Right lobe of liver (tissue), 4 donors: ENCODE data around the gene TLE2.

Source experiments
- POLR2A ChIP-seq: fragments of 450-650 bp; IDR thresholded peaks from one replicate; pipeline ENCODE4 v1.6.1; 2017; ENCODE audit warnings: antibody characterized with exemption, mild to moderate bottlenecking
- TF ChIP-seq, protein P1 (sequence below), 4 donors: fragments of 200-600 bp in 3 of 4; fragments of 450-650 bp in 1 of 4; IDR thresholded peaks; one replicate each; pipeline versions ENCODE4 v1.5.1 to v1.8.0; 2016 to 2022; ENCODE audit warnings: antibody characterized with exemption in 4 of 4, mild to moderate bottlenecking in 2 of 4
- donor health status: DM: no; HTN: no; CAD: no.
- donor health status: DM: no; HTN: no; CAD: no.
- donor health status: DM: no; HTN: yes; CAD: no.

DNA sequence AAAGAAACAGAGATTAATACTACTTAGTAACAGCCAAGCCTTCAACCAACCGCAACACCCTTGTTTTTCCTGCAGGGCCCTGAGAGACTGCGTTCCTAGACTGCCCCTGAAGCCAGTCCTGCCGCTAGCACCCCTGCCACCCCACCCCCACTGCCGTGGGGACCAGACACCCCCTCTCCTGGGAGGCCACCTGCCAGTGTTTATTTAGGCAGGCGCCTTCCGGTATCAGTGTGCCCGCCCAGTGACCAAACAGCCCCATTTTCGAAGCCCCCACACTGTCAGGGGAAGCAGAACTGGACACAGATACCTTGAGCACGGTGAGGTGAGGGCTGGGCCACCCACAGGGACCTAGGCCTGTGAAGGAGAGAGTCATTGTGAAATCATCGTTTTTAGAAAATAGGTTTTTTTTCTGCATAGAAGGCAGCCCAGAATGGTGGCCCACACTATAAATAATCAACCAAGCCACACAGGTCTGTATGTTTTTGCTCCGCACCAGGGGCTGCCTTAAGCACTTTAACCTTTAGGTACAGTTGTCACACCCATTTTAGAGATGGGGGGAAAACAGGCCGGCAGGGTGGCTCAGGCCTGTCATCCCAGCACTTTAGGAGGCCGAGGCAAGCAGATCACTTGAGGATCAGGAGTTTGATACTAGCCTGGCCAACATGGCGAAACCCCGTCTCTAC is 36.7 kb upstream of the TLE2 start:
- TF ChIP-seq, protein P1, sequence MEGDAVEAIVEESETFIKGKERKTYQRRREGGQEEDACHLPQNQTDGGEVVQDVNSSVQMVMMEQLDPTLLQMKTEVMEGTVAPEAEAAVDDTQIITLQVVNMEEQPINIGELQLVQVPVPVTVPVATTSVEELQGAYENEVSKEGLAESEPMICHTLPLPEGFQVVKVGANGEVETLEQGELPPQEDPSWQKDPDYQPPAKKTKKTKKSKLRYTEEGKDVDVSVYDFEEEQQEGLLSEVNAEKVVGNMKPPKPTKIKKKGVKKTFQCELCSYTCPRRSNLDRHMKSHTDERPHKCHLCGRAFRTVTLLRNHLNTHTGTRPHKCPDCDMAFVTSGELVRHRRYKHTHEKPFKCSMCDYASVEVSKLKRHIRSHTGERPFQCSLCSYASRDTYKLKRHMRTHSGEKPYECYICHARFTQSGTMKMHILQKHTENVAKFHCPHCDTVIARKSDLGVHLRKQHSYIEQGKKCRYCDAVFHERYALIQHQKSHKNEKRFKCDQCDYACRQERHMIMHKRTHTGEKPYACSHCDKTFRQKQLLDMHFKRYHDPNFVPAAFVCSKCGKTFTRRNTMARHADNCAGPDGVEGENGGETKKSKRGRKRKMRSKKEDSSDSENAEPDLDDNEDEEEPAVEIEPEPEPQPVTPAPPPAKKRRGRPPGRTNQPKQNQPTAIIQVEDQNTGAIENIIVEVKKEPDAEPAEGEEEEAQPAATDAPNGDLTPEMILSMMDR (IDR thresholded peaks at IDR 0.05), result no peak
- no peak for TF ChIP-seq POLR2A
